Common myeloid progenitor, CD34-positive (primary cell): ENCODE results near the gene CSNK1G1.
"Not testable (repeated sequence)": the region's sequence is repeated elsewhere in the genome, so short reads cannot be mapped to it uniquely, and the experiment has no call there.

Experiments used
- CTCF ChIA-PET: fragments of 350-600 bp; sonication (Branson Sonifier 250); formaldehyde crosslinking; loops from one replicate; lab custom pipeline; 2021; ENCODE audit warnings: antibody characterized with exemption; lab: Charles Lee
- POLR2A ChIA-PET: fragments of 350-600 bp; sonication (Branson Sonifier 250); formaldehyde crosslinking; loops from one replicate; lab custom pipeline; 2021; ENCODE audit warnings: antibody characterized with exemption; lab: Charles Lee
- DNase-seq, 3 donors: peaks; one replicate each; pipeline versions ENCODE4 v3.0.0 to v3.0.0-alpha.2; 2013
- H3K27ac ChIP-seq, 2 experiments: 1 replicate in 1 of 2; 2 replicates in 1 of 2; pipeline ENCODE4 v1.7.0; 2013; ENCODE audit warnings: inconsistent platforms in 2 of 2, low read length in 2 of 2, mild to moderate bottlenecking in 2 of 2, low read depth in 1 of 2, moderate library complexity in 1 of 2; ENCODE audit not compliant: severe bottlenecking in 2 of 2, insufficient read depth in 1 of 2, poor library complexity in 1 of 2
- H3K27me3 ChIP-seq, 5 experiments: replicated peaks in 2 of 5; 1 replicate in 3 of 5; 2 replicates in 2 of 5; pipeline versions ENCODE4 v1.6.1 to v1.7.0; 2013; ENCODE audit warnings: low read length in 4 of 5, mild to moderate bottlenecking in 2 of 5, moderate library complexity in 2 of 5, inconsistent platforms in 1 of 5; ENCODE audit not compliant: insufficient read depth in 5 of 5, control insufficient read depth in 4 of 5
- H3K36me3 ChIP-seq, 4 experiments: 1 replicate in 2 of 4; 2 replicates in 2 of 4; pipeline versions ENCODE4 v1.6.1 to v1.7.0; 2013; ENCODE audit warnings: low read length in 3 of 4, control low read depth in 1 of 4, mild to moderate bottlenecking in 1 of 4; ENCODE audit not compliant: control insufficient read depth in 4 of 4, insufficient read depth in 4 of 4
- H3K4me1 ChIP-seq, 4 experiments: 1 replicate in 3 of 4; 2 replicates in 1 of 4; pipeline versions ENCODE4 v1.6.1 to v1.7.1; 2013; ENCODE audit warnings: low read length in 3 of 4, mild to moderate bottlenecking in 3 of 4, control low read depth in 1 of 4, inconsistent platforms in 1 of 4, moderate library complexity in 1 of 4; ENCODE audit not compliant: control insufficient read depth in 4 of 4, insufficient read depth in 4 of 4; ENCODE audit errors: control extremely low read depth in 1 of 4
- H3K4me3 ChIP-seq, 7 experiments: 1 replicate in 4 of 7; 2 replicates in 3 of 7; pipeline versions ENCODE4 v1.5.1 to v1.7.0; 2013; ENCODE audit warnings: mild to moderate bottlenecking in 7 of 7, low read length in 6 of 7, moderate library complexity in 6 of 7, inconsistent platforms in 2 of 7, low read depth in 2 of 7, control low read depth in 1 of 7; ENCODE audit not compliant: insufficient read depth in 4 of 7, control insufficient read depth in 1 of 7; ENCODE audit errors: extremely low read depth in 1 of 7
- H3K9me3 ChIP-seq, 5 experiments: 1 replicate in 4 of 5; 2 replicates in 1 of 5; pipeline versions ENCODE4 v1.6.1 to v1.7.1; 2013; ENCODE audit warnings: low read length in 4 of 5, mild to moderate bottlenecking in 2 of 5, inconsistent platforms in 1 of 5, low read depth in 1 of 5, moderate library complexity in 1 of 5; ENCODE audit not compliant: control insufficient read depth in 4 of 5, insufficient read depth in 2 of 5; ENCODE audit errors: control extremely low read depth in 1 of 5
- WGBS: methylation state at CpG from one replicate; pipeline ENCODE4 v1.1.5; 2013; ENCODE audit not compliant: insufficient coverage; 5-methylcytosine and 5-hydroxymethylcytosine counted together

The CSNK1G1 gene

GRCh38 chr15:64343222-64343621, 12.8 kb downstream of the CSNK1G1 start:
- no peak overlapping the region for H3K27ac ChIP-seq
- no peak for DNase-seq
- H3K36me3 ChIP-seq, result peaks cover 3 to 8% (median 7%) of the 10 kb centered on the region in 4 experiments
- ChIA-PET CTCF (no interaction called here), POLR2A (no interaction called here)
- H3K4me1 ChIP-seq, result no peaks in the 10 kb centered on the region
- H3K9me3 ChIP-seq, result no peaks in the 10 kb centered on the region
- H3K4me3 ChIP-seq, result no peak overlapping the region
- no peaks in the 10 kb centered on the region for H3K27me3 ChIP-seq

GRCh38 chr15:64341961-64342360, 14.0 kb downstream of the CSNK1G1 start:
- CTCF ChIA-PET, result no interaction called here
- POLR2A ChIA-PET, result no interaction called here
- 100% methylated on average over 3 of the region's 4 CpGs for WGBS
- no peak for DNase-seq
- peaks cover 3 to 7% (median 6%) of the 10 kb centered on the region in 4 experiments for H3K36me3 ChIP-seq
- H3K9me3 ChIP-seq, result no peaks in the 10 kb centered on the region
- no peaks in the 10 kb centered on the region for H3K27me3 ChIP-seq
- no peak overlapping the region for H3K4me3 ChIP-seq
- no peaks in the 10 kb centered on the region for H3K4me1 ChIP-seq
- no peak overlapping the region for H3K27ac ChIP-seq

- POLR2A ChIA-PET, result no interaction called here
- H3K27ac ChIP-seq, result no peak overlapping the region
- H3K36me3 ChIP-seq, result peaks cover 3 to 7% (median 6%) of the 10 kb centered on the region in 4 experiments
- H3K4me1 ChIP-seq, result peaks cover 0 to 5% (median 1%) of the 10 kb centered on the region in 4 experiments
- CTCF ChIA-PET, result interaction anchor here (0.6 kb wide), 1 partner anchor 625 kb away, joined by 3 read pairs; no protein-coding TSS in a partner anchor
- no peak for DNase-seq
- no peaks in the 10 kb centered on the region for H3K9me3 ChIP-seq
- 100% methylated on average over 1 of the region's 1 CpG for WGBS
- no peaks in the 10 kb centered on the region for H3K27me3 ChIP-seq
- no peak overlapping the region for H3K4me3 ChIP-seq
Observed at GRCh38 chr15:64340355-64340754, 15.6 kb downstream of the CSNK1G1 start.

- POLR2A ChIA-PET, result interaction anchor here (0.7 kb wide), 1 partner anchor 14 kb away, joined by 8 read pairs; no protein-coding TSS in a partner anchor
- no CpG with 5 or more reads among the region's 2 CpGs for WGBS
- peaks cover 0 to 5% (median 1%) of the 10 kb centered on the region in 4 experiments for H3K4me1 ChIP-seq
- peaks cover 3 to 16% (median 6%) of the 10 kb centered on the region in 4 experiments for H3K36me3 ChIP-seq
- no peaks in the 10 kb centered on the region for H3K9me3 ChIP-seq
- CTCF ChIA-PET, result interaction anchor here (1.6 kb wide), 1 partner anchor 13 kb away, joined by 4 read pairs; no protein-coding TSS in a partner anchor
- H3K27ac ChIP-seq, result no peak overlapping the region
- H3K27me3 ChIP-seq, result no peaks in the 10 kb centered on the region
- no peak overlapping the region for H3K4me3 ChIP-seq
- DNase-seq, result no peak
Observed at GRCh38 chr15:64337761-64338160, 18.2 kb downstream of the CSNK1G1 start.

GRCh38 chr15:64333986-64334929, 21.7 kb downstream of the CSNK1G1 start:
- Histone ChIP-seq H3K4me3 (no peak overlapping the region), H3K27ac (no peak overlapping the region), H3K4me1 (peaks cover 0 to 5% (median 1%) of the 10 kb centered on the region in 4 experiments), H3K9me3 (no peaks in the 10 kb centered on the region), H3K36me3 (peaks cover 0 to 10% (median 2%) of the 10 kb centered on the region in 4 experiments), H3K27me3 (no peaks in the 10 kb centered on the region)
- CTCF ChIA-PET, result no interaction called here
- DNase-seq, result no peak
- POLR2A ChIA-PET, result interaction anchor here (0.6 kb wide), 1 partner anchor 224 kb away, joined by 3 read pairs; no protein-coding TSS in a partner anchor
- 91% methylated on average over 7 of the region's 9 CpGs for WGBS

- Histone ChIP-seq H3K27me3 (no peaks in the 10 kb centered on the region), H3K36me3 (peaks cover 0 to 10% (median 0%) of the 10 kb centered on the region in 4 experiments), H3K27ac (no peak overlapping the region), H3K4me1 (peaks cover 0 to 5% (median 1%) of the 10 kb centered on the region in 4 experiments), H3K4me3 (no peak overlapping the region), H3K9me3 (no peaks in the 10 kb centered on the region)
- POLR2A ChIA-PET, result no interaction called here
- CTCF ChIA-PET, result no interaction called here
- peak in 1 of 3 donors; percentile 14 for DNase-seq
- WGBS, result no CpG with 5 or more reads among the region's 2 CpGs
Observed at GRCh38 chr15:64333516-64333915, 22.5 kb downstream of the CSNK1G1 start.

GRCh38 chr15:64331668-64332067, 24.3 kb downstream of the CSNK1G1 start:
- H3K4me1 ChIP-seq, H3K27ac ChIP-seq, DNase-seq, H3K4me3 ChIP-seq, CTCF ChIA-PET, POLR2A ChIA-PET, H3K27me3 ChIP-seq, H3K9me3 ChIP-seq, H3K36me3 ChIP-seq: not testable (repeated sequence)
- WGBS, result no CpG with 5 or more reads among the region's 3 CpGs
